Activated CD4-positive, CD25-positive, alpha-beta regulatory T cell (primary cell): ENCODE results near the gene THSD7A.
"Not testable (repeated sequence)": the region's sequence is repeated elsewhere in the genome, so short reads cannot be mapped to it uniquely, and the experiment has no call there.

ENCODE experiments used
- DNase-seq, 4 experiments: peaks; one replicate each; lab custom pipeline; 2025; lab: John Stamatoyannopoulos, UW

THSD7A gene

DNA sequence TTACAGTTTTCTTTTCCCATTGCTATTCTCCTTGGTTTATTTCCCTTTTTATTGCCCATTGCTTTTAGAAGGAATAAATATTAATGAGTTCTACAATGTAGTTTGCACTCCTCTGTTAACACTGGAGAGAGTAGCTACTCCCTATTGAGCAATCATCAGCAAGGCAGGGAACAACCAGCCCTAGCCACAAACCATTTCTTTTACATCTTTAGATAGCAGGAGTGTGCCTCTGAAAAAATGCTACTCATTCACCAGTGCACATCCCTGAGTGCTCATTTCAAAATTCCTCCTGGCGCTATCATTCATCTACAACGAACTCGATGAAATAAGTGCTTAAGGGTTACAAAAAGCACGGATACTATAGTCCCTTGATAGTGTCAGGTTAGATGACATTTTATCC is 252.9 kb downstream of the THSD7A start:
- no peak for DNase-seq

DNA sequence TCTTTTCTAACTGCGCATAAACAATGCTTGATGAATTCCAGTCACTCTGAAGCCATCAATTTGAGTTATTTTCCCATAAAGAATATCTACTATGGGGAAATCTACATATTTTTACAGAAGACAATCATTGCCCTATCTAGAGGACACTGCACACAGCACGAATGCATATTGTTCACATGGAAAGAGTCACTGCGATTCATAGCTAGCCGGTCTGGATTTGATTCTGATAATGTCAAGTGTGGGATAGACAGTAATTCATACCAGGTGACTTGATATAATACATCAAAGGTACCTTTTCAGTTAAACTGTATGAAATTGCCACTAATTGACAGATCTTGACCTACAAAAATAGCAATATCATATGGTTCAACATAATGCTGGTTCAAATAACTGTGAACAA is 255.7 kb downstream of the THSD7A start:
- no peak for DNase-seq

DNA sequence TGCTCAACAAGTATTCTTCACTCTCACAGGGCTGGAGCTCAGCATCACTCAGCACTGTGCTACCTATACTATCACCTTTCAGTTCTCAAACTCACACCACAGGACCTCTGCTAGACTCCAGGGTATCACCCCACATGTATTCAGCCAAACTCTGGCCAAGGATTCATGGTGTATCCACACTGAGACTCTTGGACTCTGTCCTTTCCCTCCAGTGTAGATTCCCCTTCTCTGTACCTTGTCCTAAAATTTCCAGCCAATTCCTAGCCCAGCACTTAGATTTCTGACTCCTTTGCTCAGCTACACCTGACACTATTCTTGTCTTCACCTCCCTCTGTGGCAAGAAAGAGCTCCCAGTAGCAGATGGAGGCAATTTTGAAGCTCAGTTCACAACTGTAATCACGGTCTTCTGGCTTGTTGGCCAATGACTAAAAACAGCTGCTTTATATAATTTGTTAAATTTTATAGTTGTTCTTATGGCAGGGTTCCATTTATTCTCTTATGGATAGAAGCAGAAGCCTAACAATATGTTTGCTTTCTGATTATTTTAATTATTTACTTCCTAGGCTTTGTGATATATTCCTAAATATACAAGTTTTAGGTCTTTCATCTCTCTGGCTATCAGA is 258.8 kb downstream of the THSD7A start:
- no peak for DNase-seq

DNA sequence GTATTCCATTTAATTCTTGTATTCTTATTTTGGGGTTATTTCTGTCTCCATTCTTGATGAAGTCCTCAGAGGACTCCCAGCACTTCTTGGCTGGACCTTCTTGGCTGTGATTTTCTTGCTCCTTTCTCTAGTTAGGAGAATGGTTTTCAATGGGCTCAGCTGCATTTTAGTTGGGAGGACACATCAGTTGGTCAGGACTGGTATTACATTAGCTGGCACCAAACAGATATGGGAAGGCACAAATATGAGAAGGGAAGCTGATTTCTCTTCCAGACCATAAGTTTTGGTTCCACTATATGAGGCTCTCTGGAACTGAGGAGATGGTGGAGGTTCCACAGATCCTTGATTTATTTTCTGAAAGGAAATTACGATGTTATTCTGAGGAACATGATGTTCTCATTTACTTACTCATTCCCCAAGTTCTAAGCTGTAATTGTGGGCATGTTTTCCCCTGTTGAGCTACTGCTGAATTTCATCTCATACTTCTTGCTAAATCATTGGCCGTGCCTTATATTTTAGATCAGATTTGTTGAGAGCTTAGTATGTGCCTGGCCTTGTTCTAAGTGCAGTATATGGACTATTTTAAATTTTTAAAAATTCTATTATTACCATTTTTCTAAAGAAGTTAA is 261.0 kb downstream of the THSD7A start:
- no peak for DNase-seq

DNA sequence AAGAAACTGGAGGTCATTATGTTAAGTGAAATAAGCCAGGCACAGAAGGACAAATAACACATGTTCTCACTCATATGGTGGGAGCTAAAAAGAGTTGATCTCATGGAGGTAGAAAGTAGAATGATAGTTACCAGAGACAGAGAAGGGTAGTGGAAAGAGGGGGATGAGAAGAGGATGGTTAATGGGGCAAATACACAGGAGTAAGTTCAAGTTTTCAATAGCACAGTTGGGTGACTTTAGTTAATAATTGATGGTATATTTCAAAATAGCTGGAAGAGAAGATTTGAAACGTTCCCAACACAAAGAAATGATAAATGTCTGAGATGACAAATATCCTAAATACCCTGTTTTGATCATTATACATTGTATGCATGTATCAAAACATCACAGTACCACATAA is 261.8 kb downstream of the THSD7A start:
- DNase-seq, result no peak

DNA sequence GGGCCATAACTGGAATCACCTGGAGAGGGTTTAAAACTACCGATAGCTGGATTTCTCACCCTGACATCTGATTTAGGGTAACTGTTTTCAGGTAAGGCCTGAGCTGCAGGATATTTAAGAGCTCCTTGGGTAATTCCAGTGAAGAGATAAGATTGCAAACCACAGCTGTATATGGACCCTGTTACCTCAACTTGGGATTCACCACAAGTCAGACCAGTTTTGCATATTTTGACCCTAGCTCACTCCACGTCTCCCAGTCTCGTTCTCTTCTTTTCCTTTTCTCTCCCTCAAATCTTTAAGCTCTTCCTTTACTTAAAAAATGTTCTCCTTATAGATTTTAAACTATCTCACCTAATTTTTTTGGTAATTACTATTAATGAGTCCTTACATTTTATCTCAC is 264.4 kb downstream of the THSD7A start:
- no peak for DNase-seq

DNA sequence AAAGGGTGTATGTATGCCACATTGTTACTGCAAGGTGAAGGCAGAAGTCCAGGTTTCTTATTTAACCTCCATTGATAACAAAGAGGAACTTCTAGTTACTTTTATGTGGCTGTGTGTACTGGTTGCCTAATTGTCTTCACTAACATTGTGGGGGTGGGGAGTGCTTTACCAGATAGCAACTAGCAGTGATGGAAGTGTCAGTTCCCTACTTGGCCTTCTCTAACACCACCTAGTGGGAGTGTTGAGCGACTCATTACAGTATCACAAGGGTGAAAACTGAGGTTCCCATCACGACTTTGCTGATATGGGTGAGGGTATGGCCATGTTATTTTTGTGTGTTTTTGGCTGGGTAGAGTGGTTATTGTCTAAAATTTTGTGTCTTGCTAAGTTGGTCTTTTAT is 274.4 kb downstream of the THSD7A start:
- DNase-seq, result no peak

DNA sequence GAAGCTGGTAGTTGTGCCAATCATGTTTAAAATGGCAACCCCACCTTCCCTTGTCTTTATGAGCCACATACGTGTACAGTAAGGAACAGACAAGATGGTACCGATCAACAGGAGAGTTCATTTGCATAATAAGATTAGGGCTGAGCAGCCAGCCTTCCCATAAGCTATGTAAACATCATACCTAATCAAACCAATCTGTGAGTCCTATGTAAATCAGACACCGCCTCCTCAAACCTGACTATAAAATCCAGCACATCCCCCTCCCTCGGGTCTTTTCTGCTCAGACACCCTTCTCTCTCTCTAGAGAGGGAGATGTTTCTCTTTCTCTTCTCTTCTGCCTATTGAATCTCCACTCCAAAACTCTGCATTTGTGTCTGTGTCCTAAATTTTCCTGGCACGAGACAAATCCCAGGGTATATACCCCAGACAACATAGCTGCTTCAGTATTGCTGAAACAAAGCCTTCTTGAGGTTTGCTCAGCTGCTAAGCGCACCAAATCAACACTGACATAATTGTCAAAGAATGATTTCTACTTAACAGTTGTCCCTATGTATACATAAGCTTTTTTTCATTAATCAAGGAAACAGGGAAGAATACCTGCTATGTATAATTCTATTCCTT is 279.2 kb downstream of the THSD7A start:
- DNase-seq, result no peak

DNA sequence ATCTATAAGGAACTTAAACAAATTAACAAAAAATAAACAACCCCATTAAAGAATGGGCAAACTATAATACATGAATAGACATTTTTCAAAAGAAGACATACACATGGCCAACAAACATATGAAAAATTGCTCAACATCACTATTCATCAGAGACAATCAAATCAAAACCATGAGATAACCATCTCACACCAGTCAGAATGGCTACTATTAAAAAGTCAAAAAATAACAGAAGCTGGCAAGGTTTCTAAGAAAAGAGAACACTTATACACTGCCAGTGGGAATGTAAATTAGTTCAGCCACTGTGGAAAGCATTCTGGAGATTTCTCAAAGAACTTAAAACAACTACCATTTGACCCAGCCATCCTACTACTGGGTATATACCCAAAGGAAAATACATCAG is 280.5 kb downstream of the THSD7A start:
- DNase-seq, result no peak

DNA sequence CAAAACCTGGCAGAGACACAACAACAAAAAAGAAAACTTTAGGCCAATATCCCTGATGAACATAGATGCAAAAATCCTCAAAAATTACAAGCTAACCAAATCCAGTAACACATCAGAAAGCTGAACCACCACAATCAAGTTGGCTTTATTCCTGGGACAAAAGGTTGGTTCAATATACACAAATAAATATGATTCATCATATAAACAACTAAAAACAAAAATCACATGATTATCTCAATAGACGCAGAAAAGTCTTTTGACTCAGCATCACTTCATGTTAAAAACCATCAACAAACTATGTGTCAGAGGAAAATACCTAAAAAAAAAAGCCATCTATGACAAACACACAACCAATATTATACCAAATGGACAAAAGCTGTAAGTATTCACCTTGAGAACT is 283.5 kb downstream of the THSD7A start:
- DNase-seq, result no peak

DNA sequence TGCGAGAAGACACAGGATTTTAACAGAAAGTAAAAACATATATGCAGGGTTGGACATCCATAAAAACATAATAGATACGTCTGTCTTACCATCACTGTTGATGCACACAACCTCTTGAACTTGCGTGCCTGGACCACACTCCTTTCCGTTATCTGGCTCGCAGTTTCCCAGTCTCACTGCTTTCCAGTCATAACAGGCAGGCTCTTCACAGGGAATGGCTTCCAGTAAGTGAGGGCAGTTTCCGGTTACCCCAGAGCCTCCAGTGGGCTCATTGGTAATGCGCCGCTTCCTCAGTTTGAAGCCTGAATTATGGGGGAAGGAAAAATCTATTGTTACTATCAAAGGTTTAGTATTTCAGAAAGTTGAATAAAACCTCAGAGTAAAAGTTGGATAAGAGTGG is 290.7 kb downstream of the THSD7A start:
- no peak for DNase-seq

DNA sequence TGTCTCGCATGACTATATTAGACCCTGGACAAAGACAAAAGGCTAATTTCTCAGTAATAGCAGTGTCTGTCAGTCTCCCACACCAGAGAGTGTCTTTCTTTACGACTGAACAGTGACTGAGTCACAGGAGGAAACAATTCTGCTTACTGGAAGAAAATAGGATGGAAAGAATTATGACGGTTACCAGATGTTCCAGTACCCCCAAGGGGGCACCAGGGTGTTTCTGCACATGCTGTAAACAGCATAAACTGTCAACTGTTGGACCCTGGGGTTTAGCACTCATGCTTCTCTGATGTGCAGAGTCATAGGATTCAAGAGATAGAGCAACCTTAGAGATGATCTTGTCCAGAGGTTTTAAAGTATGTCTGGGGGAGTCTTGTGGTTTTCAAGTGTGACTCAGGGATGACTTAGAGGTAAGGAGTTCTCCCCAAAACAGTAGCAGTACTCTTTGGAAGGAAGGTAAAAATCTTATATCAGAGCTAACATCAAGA is 291.7 kb downstream of the THSD7A start:
- DNase-seq, result no peak

DNA sequence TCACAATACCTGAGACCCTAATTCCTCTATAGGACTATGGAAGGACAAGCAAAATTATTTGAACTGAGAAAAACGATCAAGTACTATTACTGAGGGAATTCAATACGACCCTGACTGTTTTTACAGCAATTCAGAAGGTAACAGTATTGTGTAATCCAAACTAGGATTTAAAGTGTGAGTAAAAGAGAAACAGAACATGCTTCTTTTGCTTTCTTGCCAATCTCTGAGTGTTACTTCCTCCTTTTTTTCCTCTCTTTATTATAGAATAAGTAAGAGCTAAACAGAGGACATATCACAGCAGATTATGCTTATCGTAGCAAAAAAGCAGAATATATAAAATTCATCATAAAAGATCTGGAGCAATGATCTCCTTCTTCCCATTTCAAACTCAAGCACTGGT is 292.1 kb downstream of the THSD7A start:
- no peak for DNase-seq

DNA sequence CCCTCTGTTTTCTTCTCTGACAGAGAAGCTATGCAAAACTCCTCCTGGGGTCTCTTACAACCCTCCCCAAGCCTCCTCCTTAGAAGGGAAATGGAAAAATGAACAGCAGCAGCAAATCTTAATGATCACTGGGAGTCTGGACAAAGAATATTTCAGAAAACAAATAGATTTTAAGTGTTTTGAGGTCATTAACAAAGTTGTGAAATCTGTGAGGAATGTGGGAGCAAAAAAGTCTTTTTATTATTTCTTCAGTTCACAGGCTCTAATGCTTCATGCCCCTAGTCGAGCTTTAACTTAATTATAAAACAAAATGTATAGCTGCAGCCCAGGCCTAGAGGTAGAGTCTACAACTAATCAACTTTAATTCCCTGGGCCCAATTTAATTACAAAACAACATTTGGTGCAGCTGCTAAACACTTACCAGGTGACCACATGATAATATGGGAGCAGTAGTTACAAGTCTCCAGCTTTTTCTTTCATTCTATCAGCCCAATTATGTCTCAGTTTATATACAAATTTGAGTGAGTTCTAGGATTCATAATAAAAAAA is 293.2 kb downstream of the THSD7A start:
- no peak for DNase-seq

DNA sequence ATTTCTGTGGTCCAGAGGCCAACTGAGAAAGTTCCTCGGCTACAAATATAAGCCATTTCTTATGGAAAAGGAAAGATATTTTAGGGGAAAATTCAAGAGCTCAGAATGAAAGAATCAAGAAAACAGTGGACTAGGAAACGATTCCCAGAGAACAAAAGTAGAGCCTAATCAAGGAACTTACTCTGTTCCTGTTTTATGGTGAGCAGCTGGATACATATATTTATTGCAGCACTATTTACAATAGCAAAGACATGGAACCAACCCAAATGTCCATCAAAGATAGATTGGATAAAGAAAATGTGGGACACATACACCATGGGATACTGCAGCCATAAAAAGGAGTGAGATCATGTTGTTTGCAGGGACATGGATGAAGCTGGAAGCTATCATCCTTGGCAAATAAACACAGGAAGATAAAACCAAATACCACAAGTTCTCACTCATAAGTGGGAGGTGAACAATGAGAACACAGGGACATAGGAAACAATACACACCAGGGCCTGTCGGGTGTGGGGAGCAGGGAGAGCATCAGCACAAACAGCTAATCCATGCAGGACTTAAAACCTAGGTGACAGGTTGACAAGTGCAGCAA is 298.7 kb downstream of the THSD7A start:
- DNase-seq, result no peak

DNA sequence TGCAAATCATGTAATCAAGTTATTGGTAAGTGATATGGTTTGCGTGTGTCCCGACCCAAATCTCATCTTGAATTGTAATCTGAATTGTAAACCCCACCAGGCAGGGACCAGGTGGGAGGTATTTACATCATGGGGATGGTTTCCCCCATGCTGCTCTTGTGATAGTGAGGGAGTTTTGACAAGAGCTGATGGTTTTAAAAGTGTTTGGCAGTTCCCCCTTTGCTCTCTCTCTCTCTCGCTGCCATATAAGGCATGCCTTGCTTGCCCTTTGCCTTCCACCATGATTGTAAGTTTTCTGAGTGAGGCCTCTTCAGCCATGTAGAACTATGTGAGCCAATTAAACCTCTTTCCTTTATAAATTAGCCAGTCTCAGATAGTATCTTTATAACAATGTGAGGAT is 302.6 kb downstream of the THSD7A start:
- no peak for DNase-seq

DNA sequence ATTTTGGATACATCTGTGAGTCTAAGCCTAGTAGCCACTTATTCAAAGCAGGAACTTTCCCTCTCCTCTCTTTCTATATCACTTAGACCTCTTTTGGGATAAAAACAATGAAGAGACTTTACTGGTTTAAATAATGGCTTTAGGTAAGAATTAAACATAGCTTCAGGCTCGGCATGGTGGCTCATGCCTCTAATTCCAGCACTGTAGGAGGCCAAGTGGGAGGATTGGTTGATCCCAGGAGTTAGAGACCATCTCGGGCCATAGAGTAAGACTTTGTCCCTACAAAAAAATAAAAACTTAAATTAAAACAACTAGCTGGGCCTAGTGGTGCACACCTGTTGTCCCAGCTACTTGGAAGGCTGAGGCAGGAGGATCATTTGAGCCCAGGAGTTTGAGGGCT is 304.3 kb downstream of the THSD7A start:
- no peak for DNase-seq

DNA sequence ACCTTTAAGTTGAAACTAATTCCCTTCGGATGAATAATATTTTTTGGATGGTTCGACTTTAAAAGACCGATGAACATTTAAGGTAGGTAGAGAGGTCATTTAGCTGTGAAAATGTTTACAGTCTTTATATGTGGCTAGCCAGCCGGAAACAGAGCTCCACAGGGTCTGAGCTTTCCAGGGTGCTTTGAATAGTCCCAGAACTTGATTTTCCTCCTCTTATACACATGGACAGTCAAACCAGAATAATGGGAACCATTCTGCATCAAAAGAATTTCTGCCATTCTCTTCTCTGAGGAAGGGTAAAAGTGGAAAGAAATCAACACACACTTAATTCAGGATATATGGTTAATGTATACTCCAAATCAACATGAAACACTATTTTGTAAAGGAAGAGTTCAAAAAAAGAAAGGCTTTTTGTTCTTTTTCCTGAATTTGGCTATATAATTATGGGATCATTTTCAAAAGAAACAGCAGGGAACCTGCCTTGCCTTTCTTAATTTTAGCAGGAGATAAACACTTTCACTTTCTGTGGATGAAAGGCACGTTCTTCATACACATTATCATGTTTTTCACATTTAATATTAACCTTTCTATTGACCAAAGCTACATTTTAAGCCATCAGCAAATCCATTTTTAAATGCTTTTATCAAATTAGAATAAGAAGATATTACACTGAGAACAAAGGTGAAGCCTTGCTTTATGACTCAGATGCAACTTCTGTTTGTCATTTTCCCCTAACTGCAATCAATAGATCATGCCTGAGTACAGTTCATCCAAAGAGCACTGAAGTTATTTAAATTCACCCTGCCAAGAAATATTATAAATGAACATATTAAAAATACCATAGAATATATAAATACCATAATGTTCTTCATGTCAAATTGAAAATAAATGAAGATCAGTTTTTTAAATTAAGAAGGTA is 307.3 kb downstream of the THSD7A start:
- DNase-seq, result no peak

DNA sequence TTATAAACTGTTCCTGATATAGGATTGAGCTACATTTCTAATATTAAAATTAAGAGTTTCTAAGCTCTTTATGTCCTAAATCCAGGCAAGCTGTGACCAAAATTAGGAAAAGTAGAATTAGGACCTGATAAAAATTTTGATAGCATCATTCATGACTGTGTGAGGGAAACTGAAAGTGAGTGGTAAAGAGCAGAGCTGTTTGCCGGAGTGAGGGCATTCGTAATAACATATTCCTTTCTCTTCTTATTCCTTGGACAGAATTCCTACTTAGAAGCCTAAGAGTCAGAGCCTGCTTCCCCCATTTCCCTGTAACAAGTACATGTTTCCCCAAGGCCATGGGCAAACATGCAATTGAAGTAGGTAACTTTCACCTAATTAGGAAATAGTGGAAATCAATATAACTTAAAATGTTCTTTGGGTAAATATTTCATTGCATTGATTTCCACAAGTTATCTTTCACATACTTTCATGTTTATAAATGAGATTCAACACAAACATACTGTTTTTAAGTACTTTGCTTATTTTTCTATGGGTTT is 310.0 kb downstream of the THSD7A start:
- not testable (repeated sequence) for DNase-seq

DNA sequence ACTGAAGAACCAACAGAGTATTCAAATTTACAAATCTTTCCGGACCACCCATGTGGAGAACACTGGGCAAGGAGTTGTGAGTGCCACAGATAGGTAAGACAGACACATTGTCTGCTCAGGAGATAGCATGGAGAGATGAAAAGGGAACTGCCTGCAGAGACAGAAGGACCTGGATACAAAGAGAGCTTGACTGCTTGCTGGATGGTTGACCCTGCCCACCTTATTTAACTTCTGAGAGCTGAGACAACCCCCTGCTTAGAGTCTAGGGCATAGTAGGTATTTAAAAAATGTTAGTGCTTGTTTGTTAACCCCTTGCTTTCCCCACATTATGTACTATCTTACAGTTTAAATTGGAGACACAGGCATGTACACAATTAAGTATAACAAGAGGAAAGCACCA is 314.1 kb downstream of the THSD7A start:
- no peak for DNase-seq

DNA sequence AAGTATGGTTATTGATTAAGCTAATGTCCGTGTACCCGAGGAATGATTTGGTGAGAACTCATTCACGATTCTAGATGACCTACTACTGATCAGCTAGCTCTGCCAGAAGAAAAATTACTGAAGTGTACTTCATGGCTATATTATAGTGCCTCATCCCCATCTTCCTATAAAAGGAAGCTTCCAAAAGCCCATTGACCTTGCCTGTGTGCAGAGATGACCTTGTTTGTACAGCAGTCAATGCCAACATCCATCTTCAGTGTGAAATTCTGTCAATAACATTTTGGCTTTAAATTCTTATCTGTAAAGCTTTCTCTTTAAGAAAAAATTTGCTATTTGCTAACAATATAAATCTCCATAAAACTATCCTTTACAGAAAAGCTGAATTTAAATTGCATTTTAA is 315.7 kb downstream of the THSD7A start:
- DNase-seq, result no peak

DNA sequence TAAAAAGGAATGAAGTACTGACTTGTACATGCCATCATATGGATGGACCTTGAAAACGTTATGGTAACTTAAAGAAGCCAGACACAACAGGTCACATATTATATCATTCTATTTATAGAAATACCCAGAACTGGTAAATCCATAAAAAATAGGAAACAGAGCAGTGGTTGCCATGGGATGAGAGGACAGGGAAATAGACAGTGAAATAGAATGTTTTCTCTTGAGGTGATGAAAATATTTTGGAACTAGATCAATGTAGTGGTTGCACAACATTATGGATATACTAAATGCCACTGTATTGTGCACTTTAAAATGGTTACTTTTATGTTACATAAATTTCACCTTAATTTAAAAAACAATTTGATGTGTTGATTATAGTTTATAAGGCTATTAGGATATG is 318.5 kb downstream of the THSD7A start:
- no peak for DNase-seq
